ENCODE data around the gene LYST. TPM values are rescaled to one million over a fixed set of nuclear protein-coding genes. Genes with fewer than 3 reads are reported as not detected.

Gene LYST
- polyA plus RNA-seq, 3 donors = 46.3 to 128 (median 67.9) TPM

GRCh38 chr1:235875036-235875597 is 8.4 kb upstream of the LYST start:
- H3K27me3 ChIP-seq (ENCODE audit: control insufficient read depth in 2 of 2, insufficient read depth in 2 of 2, low read length in 2 of 2) = no peaks in the 10 kb centered on the region
- no peak for TF ChIP-seq CTCF (IDR thresholded peaks at IDR 0.05)
- H3K4me2 ChIP-seq (replicated peaks; ENCODE audit: extremely low read depth, low read length, poor library complexity, severe bottlenecking) = no peak overlapping the region
- Mint-ChIP-seq H3K4me3 (no peak overlapping the region), H3K9me3 (peaks cover 0 to 3% (median 0%) of the 10 kb centered on the region in 7 donors), H3K36me3 (no peaks in the 10 kb centered on the region), H3K27me3 (ENCODE audit: low read depth in 3 of 3) (no peaks in the 10 kb centered on the region), H3K4me1 (peaks cover 56% of the 10 kb centered on the region), H3K27ac (peak overlapping the region; percentile 10 to 99 (median 89))
- H3K9ac ChIP-seq (ENCODE audit: insufficient read depth, low read length, poor library complexity, severe bottlenecking) = no peak overlapping the region
- H3K9me3 ChIP-seq (replicated peaks in 1 of 2; ENCODE audit: control insufficient read depth in 1 of 2, insufficient read depth in 1 of 2, low read length in 2 of 2) = no peaks in the 10 kb centered on the region
- H3K4me3 ChIP-seq (replicated peaks in 1 of 3; ENCODE audit: low read depth in 2 of 3, low read length in 3 of 3) = peak overlapping the region in 1 of 3 experiments; percentile 15
- peaks cover 19% of the 10 kb centered on the region for H3K79me2 ChIP-seq (ENCODE audit: insufficient read depth, low read length)
- no peaks in the 10 kb centered on the region for H4K20me1 ChIP-seq (ENCODE audit: insufficient read depth, low read length)
- no peak overlapping the region for H2AFZ ChIP-seq (ENCODE audit: insufficient read depth, low read depth, low read length, poor library complexity, severe bottlenecking)
- intact Hi-C loops (cut with micrococcal nuclease) = loop anchor here in 1 of 2 donors (5.0 kb wide), 1 partner anchor 42 kb away; no protein-coding TSS in a partner anchor
- peaks cover 53 to 56% of the 10 kb centered on the region in 2 donors for H3K4me1 ChIP-seq (ENCODE audit: control insufficient read depth in 1 of 2, insufficient read depth in 2 of 2, low read length in 2 of 2)
- no peaks in the 10 kb centered on the region for H3K36me3 ChIP-seq (replicated peaks in 1 of 2; ENCODE audit: control insufficient read depth in 1 of 2, insufficient read depth in 2 of 2, low read length in 2 of 2)
- DNase-seq = no peak
- H3K27ac ChIP-seq (ENCODE audit: low read depth in 1 of 2, low read length in 2 of 2) = peak overlapping the region; percentile 9 to 74
- WGBS (ENCODE audit: insufficient coverage) = no CpG with 5 or more reads among the region's 4 CpGs

- H3K9me3 ChIP-seq (replicated peaks in 1 of 2; ENCODE audit: control insufficient read depth in 1 of 2, insufficient read depth in 1 of 2, low read length in 2 of 2) = no peaks in the 10 kb centered on the region
- H3K79me2 ChIP-seq (ENCODE audit: insufficient read depth, low read length) = peaks cover 19% of the 10 kb centered on the region
- no peak overlapping the region for H3K4me2 ChIP-seq (replicated peaks; ENCODE audit: extremely low read depth, low read length, poor library complexity, severe bottlenecking)
- H2AFZ ChIP-seq (ENCODE audit: insufficient read depth, low read depth, low read length, poor library complexity, severe bottlenecking) = no peak overlapping the region
- Mint-ChIP-seq H3K27me3 (ENCODE audit: low read depth in 3 of 3) (no peaks in the 10 kb centered on the region), H3K27ac (peak overlapping the region in 1 of 7 donors; percentile 11), H3K4me1 (peaks cover 47% of the 10 kb centered on the region), H3K9me3 (no peaks in the 10 kb centered on the region), H3K4me3 (no peak overlapping the region), H3K36me3 (no peaks in the 10 kb centered on the region)
- intact Hi-C loops (cut with micrococcal nuclease) = no loop called here
- WGBS (ENCODE audit: insufficient coverage) = no CpG with 5 or more reads among the region's 4 CpGs
- no peak for DNase-seq
- H4K20me1 ChIP-seq (ENCODE audit: insufficient read depth, low read length) = no peaks in the 10 kb centered on the region
- no peaks in the 10 kb centered on the region for H3K27me3 ChIP-seq (ENCODE audit: control insufficient read depth in 2 of 2, insufficient read depth in 2 of 2, low read length in 2 of 2)
- no peaks in the 10 kb centered on the region for H3K36me3 ChIP-seq (replicated peaks in 1 of 2; ENCODE audit: control insufficient read depth in 1 of 2, insufficient read depth in 2 of 2, low read length in 2 of 2)
- TF ChIP-seq CTCF (IDR thresholded peaks at IDR 0.05) = no peak
- no peak overlapping the region for H3K27ac ChIP-seq (ENCODE audit: low read depth in 1 of 2, low read length in 2 of 2)
- no peak overlapping the region for H3K9ac ChIP-seq (ENCODE audit: insufficient read depth, low read length, poor library complexity, severe bottlenecking)
- peaks cover 46 to 48% of the 10 kb centered on the region in 2 donors for H3K4me1 ChIP-seq (ENCODE audit: control insufficient read depth in 1 of 2, insufficient read depth in 2 of 2, low read length in 2 of 2)
- H3K4me3 ChIP-seq (replicated peaks in 1 of 3; ENCODE audit: low read depth in 2 of 3, low read length in 3 of 3) = no peak overlapping the region
Measured at GRCh38 chr1:235874261-235874660, 7.6 kb upstream of the LYST start.

All from CD14-positive monocyte (primary cell).